ENCODE measurements around the gene WNT3.

The WNT3 gene

GRCh38 chr17:46834846-46835245 lies 16.4 kb upstream of the WNT3 start:
- DNase-seq: no peak

- no peak for DNase-seq
Measured at GRCh38 chr17:46833840-46834208, 15.3 kb upstream of the WNT3 start.

GRCh38 chr17:46832945-46833839 lies 14.7 kb upstream of the WNT3 start:
- DNase-seq: no peak

- no peak for DNase-seq
Measured at GRCh38 chr17:46832331-46832821, 13.9 kb upstream of the WNT3 start.

GRCh38 chr17:46831573-46832330 lies 13.3 kb upstream of the WNT3 start:
- no peak for DNase-seq

GRCh38 chr17:46827274-46827673 lies 8.8 kb upstream of the WNT3 start:
- DNase-seq: no peak

GRCh38 chr17:46826116-46826515 lies 7.6 kb upstream of the WNT3 start:
- DNase-seq: no peak

- DNase-seq: no peak
Measured at GRCh38 chr17:46823657-46824056, 5.2 kb upstream of the WNT3 start.

- DNase-seq: peak; percentile 35
Measured at GRCh38 chr17:46822388-46822921, 4.0 kb upstream of the WNT3 start.

GRCh38 chr17:46821482-46822387 lies 3.2 kb upstream of the WNT3 start:
- no peak for DNase-seq

GRCh38 chr17:46820592-46821450 lies 2.3 kb upstream of the WNT3 start:
- no peak for DNase-seq

- DNase-seq: no peak
Measured at GRCh38 chr17:46819906-46820351, 1.4 kb upstream of the WNT3 start.

- DNase-seq: no peak
Measured at GRCh38 chr17:46818929-46819859, 702 bp upstream of the WNT3 start.

- no peak for DNase-seq
Measured at GRCh38 chr17:46817901-46818209, 637 bp downstream of the WNT3 start.

- no peak for DNase-seq
Measured at GRCh38 chr17:46817151-46817900, 1.2 kb downstream of the WNT3 start.

- no peak for DNase-seq
Measured at GRCh38 chr17:46815474-46816353, 2.8 kb downstream of the WNT3 start.

GRCh38 chr17:46814446-46814845 lies 4.0 kb downstream of the WNT3 start:
- DNase-seq: no peak

- no peak for DNase-seq
Measured at GRCh38 chr17:46813920-46814319, 4.6 kb downstream of the WNT3 start.
